Endodermal cell (in vitro differentiated cells): ENCODE measurements around the gene RIC1. TPM values are rescaled to one million over a fixed set of nuclear protein-coding genes. Genes with fewer than 3 reads are reported as not detected.
"Not testable (repeated sequence)": the region's sequence is repeated elsewhere in the genome, so short reads cannot be mapped to it uniquely, and the experiment has no call there.

Experiments used
- DNase-seq: peaks from one replicate; pipeline ENCODE4 v3.0.0-alpha.2; 2017
- H3K27ac ChIP-seq: 2 replicates; pipeline ENCODE4 v1.5.1; 2013; ENCODE audit warnings: mild to moderate bottlenecking, low read depth, low read length, moderate library complexity
- H3K27me3 ChIP-seq: 2 replicates; pipeline ENCODE4 v1.6.1; 2013; ENCODE audit warnings: mild to moderate bottlenecking, low read length, moderate library complexity; ENCODE audit not compliant: insufficient read depth, control insufficient read depth, poor library complexity, severe bottlenecking
- H3K36me3 ChIP-seq: 2 replicates; pipeline ENCODE4 v1.7.0; 2013; ENCODE audit warnings: mild to moderate bottlenecking, low read length, moderate library complexity; ENCODE audit not compliant: control insufficient read depth, insufficient read depth
- H3K4me1 ChIP-seq: one replicate; pipeline ENCODE4 v1.7.0; 2013; ENCODE audit warnings: low read length; ENCODE audit not compliant: control insufficient read depth, insufficient read depth
- H3K4me3 ChIP-seq: 2 replicates; pipeline ENCODE4 v1.5.1; 2013; ENCODE audit warnings: mild to moderate bottlenecking, low read length, moderate library complexity
- H3K9ac ChIP-seq: 2 replicates; pipeline ENCODE4 v1.6.1; 2013; ENCODE audit warnings: mild to moderate bottlenecking, low read length, moderate library complexity; ENCODE audit not compliant: poor library complexity, severe bottlenecking; ENCODE audit errors: extremely low read depth
- H3K9me3 ChIP-seq: 2 replicates; pipeline ENCODE4 v1.6.1; 2013; ENCODE audit warnings: mild to moderate bottlenecking, low read length, moderate library complexity; ENCODE audit not compliant: control insufficient read depth
- H3K27ac Mint-ChIP-seq: 2 replicates; pipeline ENCODE4 v1.8.0; 2020; ENCODE audit warnings: mixed read lengths
- H3K27me3 Mint-ChIP-seq: 2 replicates; pipeline ENCODE4 v1.8.0; 2021; ENCODE audit warnings: mild to moderate bottlenecking, mixed read lengths; ENCODE audit not compliant: insufficient read depth
- H3K36me3 Mint-ChIP-seq: 2 replicates; pipeline ENCODE4 v1.8.0; 2020; ENCODE audit warnings: low read depth, mixed read lengths
- H3K4me1 Mint-ChIP-seq: 2 replicates; pipeline ENCODE4 v1.8.0; 2020; ENCODE audit warnings: mixed read lengths
- H3K4me3 Mint-ChIP-seq: 2 replicates; pipeline ENCODE4 v1.8.0; 2020; ENCODE audit warnings: mild to moderate bottlenecking, moderate library complexity, mixed read lengths
- H3K9me3 Mint-ChIP-seq: 2 replicates; pipeline ENCODE4 v1.8.0; 2020; ENCODE audit warnings: mild to moderate bottlenecking, mixed read lengths
- CTCF ChIP-seq: fragments of 200-600 bp; sonication (generic); conservative IDR thresholded peaks from 2 replicates; pipeline ENCODE4 v1.5.0; 2021; ENCODE audit warnings: antibody characterized with exemption, mild to moderate bottlenecking
- WGBS, 2 experiments: methylation state at CpG; one replicate each; pipeline versions ENCODE4 v1.1.5 to v1.1.7; 2013; ENCODE audit warnings: missing lambda C conversion rate in 2 of 2, mixed read lengths in 1 of 2; ENCODE audit not compliant: insufficient coverage in 1 of 2, insufficient read length in 1 of 2; 5-methylcytosine and 5-hydroxymethylcytosine counted together
- total RNA-seq, 2 donors: library from RNA; stranded (reverse); fragmentation: NEBNext Ultra II Directional in 1 of 2; extraction: Animal tissue kit (Norgen Biotek cat#: 25700) in 1 of 2; gene quantifications; 2 replicates in 1 of 2; 3 replicates in 1 of 2; pipeline ENCODE4 v1.2.1, GENCODE V29; 2021

Gene RIC1
- total RNA-seq, 2 donors from 2014 or later, result 27.0 to 27.1 TPM

GRCh38 chr9:5715548-5716127 is 86.7 kb downstream of the RIC1 start:
- Mint-ChIP-seq H3K4me1 (peaks cover 16% of the 10 kb centered on the region), H3K27ac (no peak overlapping the region), H3K27me3 (no peaks in the 10 kb centered on the region), H3K36me3 (peaks cover 64% of the 10 kb centered on the region), H3K9me3 (peaks cover 37% of the 10 kb centered on the region), H3K4me3 (no peak overlapping the region)
- 95 to 96% methylated on average over 3 to 5 of the region's 5 CpGs for WGBS, 2 experiments
- Histone ChIP-seq H3K9me3 (peaks cover 77% of the 10 kb centered on the region), H3K9ac (no peak overlapping the region), H3K4me3 (peak overlapping the region; percentile 69), H3K27ac (no peak overlapping the region), H3K27me3 (no peaks in the 10 kb centered on the region), H3K36me3 (peaks cover 72% of the 10 kb centered on the region), H3K4me1 (no peaks in the 10 kb centered on the region)
- DNase-seq, result no peak
- no peak for TF ChIP-seq CTCF

GRCh38 chr9:5717434-5717833 is 88.5 kb downstream of the RIC1 start:
- Histone ChIP-seq H3K36me3 (peaks cover 84% of the 10 kb centered on the region), H3K9me3 (peaks cover 79% of the 10 kb centered on the region), H3K4me3 (peak overlapping the region; percentile 69)
- H3K27ac ChIP-seq, H3K9ac ChIP-seq, H3K27me3 Mint-ChIP-seq, H3K27ac Mint-ChIP-seq, H3K4me3 Mint-ChIP-seq, DNase-seq, H3K27me3 ChIP-seq, H3K4me1 ChIP-seq: not testable (repeated sequence)
- peaks cover 16% of the 10 kb centered on the region for H3K4me1 Mint-ChIP-seq
- WGBS, 2 experiments, result 87 to 93% methylated on average over 3 to 10 of the region's 10 CpGs
- peaks cover 65% of the 10 kb centered on the region for H3K36me3 Mint-ChIP-seq
- peaks cover 31% of the 10 kb centered on the region for H3K9me3 Mint-ChIP-seq

- Histone ChIP-seq H3K27ac (no peak overlapping the region), H3K4me1 (no peaks in the 10 kb centered on the region), H3K4me3 (no peak overlapping the region), H3K27me3 (no peaks in the 10 kb centered on the region), H3K36me3 (peaks cover 83% of the 10 kb centered on the region), H3K9me3 (peaks cover 76% of the 10 kb centered on the region), H3K9ac (no peak overlapping the region)
- Mint-ChIP-seq H3K27ac (no peak overlapping the region), H3K9me3 (peaks cover 41% of the 10 kb centered on the region), H3K4me3 (no peak overlapping the region), H3K36me3 (peaks cover 67% of the 10 kb centered on the region), H3K27me3 (no peaks in the 10 kb centered on the region), H3K4me1 (peaks cover 9% of the 10 kb centered on the region)
- no peak for TF ChIP-seq CTCF
- no peak for DNase-seq
Observed at GRCh38 chr9:5718296-5719032, 89.6 kb downstream of the RIC1 start.
